Measurements from ENCODE around the gene SPATA9.
A peak's percentile ranks its signal among the peaks of the same experiment; 100 is the strongest.
"Not testable (repeated sequence)": the region's sequence is repeated elsewhere in the genome, so short reads cannot be mapped to it uniquely, and the experiment has no call there.

SPATA9 gene

GRCh38 chr5:95725071-95725820, 42.5 kb upstream of the SPATA9 start:
- DNase-seq (ENCODE audit: low spot score in 2 of 2) = no peak
- Mint-ChIP-seq H3K4me1 (peaks cover 2% of the 10 kb centered on the region), H3K36me3 (ENCODE audit: insufficient read depth) (peaks cover 3% of the 10 kb centered on the region), H3K27ac (ENCODE audit: low read depth) (no peak overlapping the region), H3K9me3 (no peaks in the 10 kb centered on the region), H3K27me3 (peaks cover 10% of the 10 kb centered on the region), H3K4me3 (no peak overlapping the region)
- no peak for ATAC-seq (replicated peaks; ENCODE audit: extremely low read depth, poor library complexity, severe bottlenecking)

DNA sequence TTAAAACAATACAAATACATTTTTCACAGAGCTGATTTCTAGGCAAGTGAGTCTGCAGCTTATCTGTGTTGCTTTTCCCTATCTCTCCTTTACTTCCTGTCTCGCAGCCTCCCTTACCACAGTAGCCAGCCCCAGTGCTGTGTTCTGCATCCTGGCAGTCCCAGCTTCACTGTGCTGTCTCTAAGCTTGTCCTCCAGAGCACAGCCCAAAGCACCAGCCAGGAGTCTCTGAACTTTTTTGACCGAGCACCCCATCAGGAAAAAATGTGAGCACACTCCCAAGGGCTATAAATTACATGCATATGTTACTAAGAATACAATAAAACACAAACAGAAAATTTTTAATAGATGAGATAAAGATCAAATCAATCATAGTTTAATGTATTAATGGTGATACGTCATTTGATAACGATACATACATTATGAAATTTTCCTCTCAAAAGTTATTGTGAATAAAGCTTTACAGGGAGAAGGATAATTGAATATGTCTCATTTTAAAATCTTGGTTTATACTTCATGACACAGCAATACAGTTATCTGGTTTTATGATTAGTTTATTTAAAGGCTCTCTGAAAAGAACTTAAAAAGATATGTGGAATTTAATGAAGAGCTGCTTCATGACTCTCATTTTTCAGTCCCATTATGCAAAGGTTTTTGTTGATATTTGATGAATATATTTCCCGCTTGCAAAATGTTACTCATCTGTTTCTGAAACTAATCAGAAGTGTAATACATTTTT, 41.0 kb upstream of the SPATA9 start:
- Mint-ChIP-seq H3K4me3 (no peak overlapping the region), H3K36me3 (ENCODE audit: insufficient read depth) (no peaks in the 10 kb centered on the region), H3K4me1 (no peaks in the 10 kb centered on the region), H3K9me3 (no peaks in the 10 kb centered on the region), H3K27ac (ENCODE audit: low read depth) (no peak overlapping the region), H3K27me3 (no peaks in the 10 kb centered on the region)
- ATAC-seq (replicated peaks; ENCODE audit: extremely low read depth, poor library complexity, severe bottlenecking) (no peak), DNase-seq (ENCODE audit: low spot score in 2 of 2) (no peak)

DNA sequence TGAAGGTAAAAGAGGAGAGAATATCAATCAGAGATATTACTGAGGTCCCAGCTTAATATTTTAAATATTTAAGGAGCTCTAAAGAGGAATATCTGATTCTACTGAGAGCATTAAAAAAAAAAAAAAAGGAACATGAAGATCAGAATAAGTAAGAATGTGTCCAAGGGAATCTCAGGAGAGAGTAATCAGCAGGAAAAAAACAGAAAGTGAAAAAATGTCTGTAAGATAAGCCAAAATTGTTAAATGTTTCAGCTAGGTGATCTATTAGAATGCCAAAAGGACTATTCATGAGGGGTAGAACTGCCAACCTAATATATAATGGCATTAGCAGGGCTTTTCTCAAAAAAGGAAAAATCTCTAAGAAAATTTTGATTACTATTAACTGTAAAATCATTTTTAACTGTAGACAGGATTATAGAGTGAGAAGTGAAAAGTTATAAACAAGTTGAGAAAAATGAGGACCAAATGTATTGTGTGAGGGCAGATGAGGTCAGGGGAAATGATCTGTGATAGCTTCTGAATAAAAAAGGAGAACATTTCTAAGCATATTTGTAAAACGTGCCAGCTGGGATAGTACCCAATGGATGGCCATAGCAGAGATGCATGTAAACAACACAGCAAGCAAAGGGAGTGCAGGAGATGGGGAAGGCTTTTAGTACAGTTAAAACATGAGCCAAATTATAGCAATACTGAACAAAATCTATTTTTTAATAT, 38.9 kb upstream of the SPATA9 start:
- no peak for DNase-seq (ENCODE audit: low spot score in 2 of 2)
- Mint-ChIP-seq H3K36me3 (ENCODE audit: insufficient read depth) (no peaks in the 10 kb centered on the region), H3K27ac (ENCODE audit: low read depth) (no peak overlapping the region), H3K4me1 (no peaks in the 10 kb centered on the region), H3K9me3 (no peaks in the 10 kb centered on the region), H3K27me3 (no peaks in the 10 kb centered on the region), H3K4me3 (no peak overlapping the region)
- no peak for ATAC-seq (replicated peaks; ENCODE audit: extremely low read depth, poor library complexity, severe bottlenecking)

GRCh38 chr5:95720094-95720786, 37.4 kb upstream of the SPATA9 start:
- ATAC-seq (replicated peaks; ENCODE audit: extremely low read depth, poor library complexity, severe bottlenecking) (no peak), DNase-seq (ENCODE audit: low spot score in 2 of 2) (no peak)
- no peak overlapping the region for H3K27ac Mint-ChIP-seq (ENCODE audit: low read depth)
- no peaks in the 10 kb centered on the region for H3K36me3 Mint-ChIP-seq (ENCODE audit: insufficient read depth)
- H3K9me3 Mint-ChIP-seq = no peaks in the 10 kb centered on the region
- H3K4me3 Mint-ChIP-seq = no peak overlapping the region
- no peaks in the 10 kb centered on the region for H3K27me3 Mint-ChIP-seq
- peaks cover 6% of the 10 kb centered on the region for H3K4me1 Mint-ChIP-seq

DNA sequence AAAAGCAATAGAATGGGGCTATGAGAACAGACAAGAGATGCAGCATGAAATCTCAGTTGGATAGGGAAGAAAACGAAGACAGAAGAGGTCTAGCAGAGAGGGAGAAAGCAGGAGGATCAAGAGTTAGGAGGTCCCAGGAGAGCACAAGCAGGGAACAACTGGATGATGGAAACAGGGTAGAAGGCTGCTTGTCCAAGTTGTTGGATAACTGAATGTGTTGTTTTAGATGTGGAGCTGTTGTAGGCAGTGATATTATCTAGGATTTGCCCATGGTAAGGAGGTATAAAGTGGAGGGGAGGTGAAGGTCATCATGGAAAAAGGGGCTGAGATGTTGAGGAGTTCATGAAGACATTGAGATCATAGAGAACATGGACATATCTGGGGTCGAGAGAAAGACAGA, 35.9 kb upstream of the SPATA9 start:
- DNase-seq (ENCODE audit: low spot score in 2 of 2) (no peak), ATAC-seq (replicated peaks; ENCODE audit: extremely low read depth, poor library complexity, severe bottlenecking) (no peak)
- Mint-ChIP-seq H3K9me3 (no peaks in the 10 kb centered on the region), H3K4me3 (no peak overlapping the region), H3K4me1 (peaks cover 6% of the 10 kb centered on the region), H3K27me3 (no peaks in the 10 kb centered on the region), H3K27ac (ENCODE audit: low read depth) (no peak overlapping the region), H3K36me3 (ENCODE audit: insufficient read depth) (no peaks in the 10 kb centered on the region)

DNA sequence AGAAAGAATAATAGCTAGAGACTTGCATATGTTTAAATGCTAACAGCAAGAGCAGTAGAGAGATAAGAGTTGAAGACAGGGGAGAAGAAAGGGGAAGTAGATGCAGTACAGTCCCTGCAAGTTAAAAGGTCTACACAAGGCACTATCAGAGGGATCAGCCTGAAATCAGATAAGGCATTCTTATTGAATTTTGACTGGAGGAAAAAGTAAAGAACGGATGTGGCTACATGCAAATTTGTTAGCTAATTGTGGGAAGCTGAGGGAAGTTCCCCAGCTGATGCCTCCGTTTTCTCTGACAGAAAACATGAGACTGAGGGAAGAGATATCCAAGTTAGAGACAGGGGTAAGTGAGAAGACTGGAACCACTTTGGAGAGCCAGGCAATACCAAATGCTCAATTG, 35.4 kb upstream of the SPATA9 start:
- DNase-seq (ENCODE audit: low spot score in 2 of 2) (no peak), ATAC-seq (replicated peaks; ENCODE audit: extremely low read depth, poor library complexity, severe bottlenecking) (peak; percentile 72)
- no peaks in the 10 kb centered on the region for H3K9me3 Mint-ChIP-seq
- no peak overlapping the region for H3K27ac Mint-ChIP-seq (ENCODE audit: low read depth)
- no peak overlapping the region for H3K4me3 Mint-ChIP-seq
- no peaks in the 10 kb centered on the region for H3K27me3 Mint-ChIP-seq
- peaks cover 6% of the 10 kb centered on the region for H3K4me1 Mint-ChIP-seq
- H3K36me3 Mint-ChIP-seq (ENCODE audit: insufficient read depth) = no peaks in the 10 kb centered on the region

- Mint-ChIP-seq H3K36me3 (ENCODE audit: insufficient read depth) (no peaks in the 10 kb centered on the region), H3K4me1 (peaks cover 6% of the 10 kb centered on the region), H3K27me3 (no peaks in the 10 kb centered on the region), H3K9me3 (no peaks in the 10 kb centered on the region), H3K4me3 (no peak overlapping the region), H3K27ac (ENCODE audit: low read depth) (no peak overlapping the region)
- DNase-seq (ENCODE audit: low spot score in 2 of 2) = no peak
- no peak for ATAC-seq (replicated peaks; ENCODE audit: extremely low read depth, poor library complexity, severe bottlenecking)
These were observed 34.6 kb upstream of the SPATA9 start for GRCh38 chr5:95717439-95717838.

- DNase-seq (ENCODE audit: low spot score in 2 of 2) (no peak), ATAC-seq (replicated peaks; ENCODE audit: extremely low read depth, poor library complexity, severe bottlenecking) (no peak)
- no peaks in the 10 kb centered on the region for H3K36me3 Mint-ChIP-seq (ENCODE audit: insufficient read depth)
- no peaks in the 10 kb centered on the region for H3K9me3 Mint-ChIP-seq
- H3K27ac Mint-ChIP-seq (ENCODE audit: low read depth) = no peak overlapping the region
- H3K27me3 Mint-ChIP-seq = no peaks in the 10 kb centered on the region
- H3K4me3 Mint-ChIP-seq = no peak overlapping the region
- peaks cover 6% of the 10 kb centered on the region for H3K4me1 Mint-ChIP-seq
These were observed 33.1 kb upstream of the SPATA9 start for GRCh38 chr5:95715799-95716461.

GRCh38 chr5:95713960-95714710, 31.3 kb upstream of the SPATA9 start:
- no peaks in the 10 kb centered on the region for H3K9me3 Mint-ChIP-seq
- H3K36me3 Mint-ChIP-seq (ENCODE audit: insufficient read depth) = no peaks in the 10 kb centered on the region
- DNase-seq (ENCODE audit: low spot score in 2 of 2) = no peak
- H3K4me3 Mint-ChIP-seq = no peak overlapping the region
- H3K27me3 Mint-ChIP-seq = no peaks in the 10 kb centered on the region
- peaks cover 6% of the 10 kb centered on the region for H3K4me1 Mint-ChIP-seq
- ATAC-seq (replicated peaks; ENCODE audit: extremely low read depth, poor library complexity, severe bottlenecking) = no peak
- H3K27ac Mint-ChIP-seq (ENCODE audit: low read depth) = peak overlapping the region; percentile 4

GRCh38 chr5:95713246-95713645, 30.5 kb upstream of the SPATA9 start:
- H3K27ac Mint-ChIP-seq (ENCODE audit: low read depth); H3K9me3 Mint-ChIP-seq; H3K27me3 Mint-ChIP-seq; H3K4me3 Mint-ChIP-seq; H3K36me3 Mint-ChIP-seq (ENCODE audit: insufficient read depth); DNase-seq (ENCODE audit: low spot score in 2 of 2); ATAC-seq (replicated peaks; ENCODE audit: extremely low read depth, poor library complexity, severe bottlenecking); H3K4me1 Mint-ChIP-seq: not testable (repeated sequence)

- H3K36me3 Mint-ChIP-seq (ENCODE audit: insufficient read depth) = no peaks in the 10 kb centered on the region
- H3K4me1 Mint-ChIP-seq = peaks cover 6% of the 10 kb centered on the region
- ATAC-seq (replicated peaks; ENCODE audit: extremely low read depth, poor library complexity, severe bottlenecking) = no peak
- no peak for DNase-seq (ENCODE audit: low spot score in 2 of 2)
- no peak overlapping the region for H3K4me3 Mint-ChIP-seq
- no peaks in the 10 kb centered on the region for H3K27me3 Mint-ChIP-seq
- H3K9me3 Mint-ChIP-seq = no peaks in the 10 kb centered on the region
- H3K27ac Mint-ChIP-seq (ENCODE audit: low read depth) = no peak overlapping the region
These were observed 29.7 kb upstream of the SPATA9 start for GRCh38 chr5:95712347-95712958.
